Measurements from ENCODE around the gene ADGRV1. TPM values are rescaled to one million over a fixed set of nuclear protein-coding genes. Genes with fewer than 3 reads are reported as not detected.

Gene ADGRV1
- total RNA-seq, 2 donors from 2014 or later: 97.6 to 117 TPM

GRCh38 chr5:90902170-90902569 is 343.6 kb downstream of the ADGRV1 start:
- 92 to 97% methylated on average over 4 of the region's 4 CpGs for WGBS, 2 experiments (ENCODE audit: insufficient coverage in 1 of 2, insufficient read length in 1 of 2)
- H3K9me3 Mint-ChIP-seq: no peaks in the 10 kb centered on the region
- H3K27me3 Mint-ChIP-seq (ENCODE audit: insufficient read depth): no peaks in the 10 kb centered on the region
- no peak overlapping the region for H3K27ac Mint-ChIP-seq
- TF ChIP-seq CTCF (conservative IDR thresholded peaks at IDR 0.05): no peak
- H3K9me3 ChIP-seq (ENCODE audit: control insufficient read depth, low read length): no peaks in the 10 kb centered on the region
- H3K4me3 Mint-ChIP-seq: no peak overlapping the region
- H3K27ac ChIP-seq (ENCODE audit: low read depth, low read length): no peak overlapping the region
- no peak overlapping the region for H3K9ac ChIP-seq (ENCODE audit: extremely low read depth, low read length, poor library complexity, severe bottlenecking)
- DNase-seq: no peak
- no peaks in the 10 kb centered on the region for H3K27me3 ChIP-seq (ENCODE audit: control insufficient read depth, insufficient read depth, low read length, poor library complexity, severe bottlenecking)
- peaks cover 7% of the 10 kb centered on the region for H3K4me1 Mint-ChIP-seq
- no peak overlapping the region for H3K4me3 ChIP-seq (ENCODE audit: low read length)
- H3K4me1 ChIP-seq (ENCODE audit: control insufficient read depth, insufficient read depth, low read length): no peaks in the 10 kb centered on the region
- H3K36me3 Mint-ChIP-seq (ENCODE audit: low read depth): peaks cover 9% of the 10 kb centered on the region
- H3K36me3 ChIP-seq (ENCODE audit: control insufficient read depth, insufficient read depth, low read length): no peaks in the 10 kb centered on the region

- Histone ChIP-seq H3K36me3 (ENCODE audit: control insufficient read depth, insufficient read depth, low read length) (no peaks in the 10 kb centered on the region), H3K9me3 (ENCODE audit: control insufficient read depth, low read length) (no peaks in the 10 kb centered on the region), H3K4me3 (ENCODE audit: low read length) (no peak overlapping the region), H3K27me3 (ENCODE audit: control insufficient read depth, insufficient read depth, low read length, poor library complexity, severe bottlenecking) (no peaks in the 10 kb centered on the region), H3K27ac (ENCODE audit: low read depth, low read length) (no peak overlapping the region), H3K4me1 (ENCODE audit: control insufficient read depth, insufficient read depth, low read length) (no peaks in the 10 kb centered on the region), H3K9ac (ENCODE audit: extremely low read depth, low read length, poor library complexity, severe bottlenecking) (no peak overlapping the region)
- Mint-ChIP-seq H3K9me3 (no peaks in the 10 kb centered on the region), H3K36me3 (ENCODE audit: low read depth) (peaks cover 9% of the 10 kb centered on the region), H3K4me1 (peaks cover 7% of the 10 kb centered on the region), H3K27me3 (ENCODE audit: insufficient read depth) (no peaks in the 10 kb centered on the region), H3K27ac (no peak overlapping the region), H3K4me3 (no peak overlapping the region)
- WGBS, 2 experiments (ENCODE audit: insufficient coverage in 1 of 2, insufficient read length in 1 of 2): 96 to 97% methylated on average over 4 to 5 of the region's 6 CpGs
- no peak for TF ChIP-seq CTCF (conservative IDR thresholded peaks at IDR 0.05)
- no peak for DNase-seq
Observed at GRCh38 chr5:90902651-90903386, 344.2 kb downstream of the ADGRV1 start.

GRCh38 chr5:90909101-90909503 is 350.5 kb downstream of the ADGRV1 start:
- Histone ChIP-seq H3K4me3 (ENCODE audit: low read length) (no peak overlapping the region), H3K9me3 (ENCODE audit: control insufficient read depth, low read length) (peaks cover 8% of the 10 kb centered on the region), H3K9ac (ENCODE audit: extremely low read depth, low read length, poor library complexity, severe bottlenecking) (no peak overlapping the region), H3K36me3 (ENCODE audit: control insufficient read depth, insufficient read depth, low read length) (no peaks in the 10 kb centered on the region), H3K27me3 (ENCODE audit: control insufficient read depth, insufficient read depth, low read length, poor library complexity, severe bottlenecking) (no peaks in the 10 kb centered on the region), H3K4me1 (ENCODE audit: control insufficient read depth, insufficient read depth, low read length) (peaks cover 2% of the 10 kb centered on the region), H3K27ac (ENCODE audit: low read depth, low read length) (no peak overlapping the region)
- Mint-ChIP-seq H3K27ac (no peak overlapping the region), H3K36me3 (ENCODE audit: low read depth) (no peaks in the 10 kb centered on the region), H3K4me3 (no peak overlapping the region), H3K4me1 (peaks cover 5% of the 10 kb centered on the region), H3K9me3 (no peaks in the 10 kb centered on the region), H3K27me3 (ENCODE audit: insufficient read depth) (no peaks in the 10 kb centered on the region)
- 75 to 79% methylated on average over 2 to 3 of the region's 3 CpGs for WGBS, 2 experiments (ENCODE audit: insufficient coverage in 1 of 2, insufficient read length in 1 of 2)
- no peak for TF ChIP-seq CTCF (conservative IDR thresholded peaks at IDR 0.05)
- DNase-seq: peak; percentile 31

All from endodermal cell (in vitro differentiated cells).